HG02970 (cell line): ENCODE measurements around the gene CRYBG1.
A peak's percentile ranks its signal among the peaks of the same experiment; 100 is the strongest.

Source experiments
- ATAC-seq: cut with Tn5 transposase; IDR thresholded peaks from one replicate; pipeline ENCODE4 v1.9.1; 2021; ENCODE audit warnings: mild to moderate bottlenecking, moderate library complexity, moderate number of reproducible peaks; ENCODE audit not compliant: unreplicated experiment, low FRiP score

CRYBG1 gene

GRCh38 chr6:106360410-106360988 is at the start of gene CRYBG1:
Gene CRYBG1, plus strand, starts transcription at chr6:106360717. Its CDS starts 192 bp downstream, at chr6:106360909.
- peak; percentile 72 for ATAC-seq

- ATAC-seq = no peak
Measured at GRCh38 chr6:106315765-106316374, 44.6 kb upstream of the CRYBG1 start.

GRCh38 chr6:106316375-106316766 is 44.1 kb upstream of the CRYBG1 start:
- no peak for ATAC-seq

GRCh38 chr6:106318061-106318460 is 42.5 kb upstream of the CRYBG1 start:
- ATAC-seq = no peak

- ATAC-seq = no peak
Measured at GRCh38 chr6:106318851-106319250, 41.7 kb upstream of the CRYBG1 start.

GRCh38 chr6:106321940-106322339 is 38.6 kb upstream of the CRYBG1 start:
- no peak for ATAC-seq

GRCh38 chr6:106324726-106325335 is 35.7 kb upstream of the CRYBG1 start:
- ATAC-seq = no peak

- ATAC-seq = peak; percentile 98
Measured at GRCh38 chr6:106325336-106326178, 35.0 kb upstream of the CRYBG1 start, which contains the start of gene ATG5. Gene ATG5, minus strand, starts transcription at chr6:106325760. Its CDS starts 9,552 bp downstream, at chr6:106316208.

- ATAC-seq = no peak
Measured at GRCh38 chr6:106334646-106335448, 25.7 kb upstream of the CRYBG1 start.

GRCh38 chr6:106339334-106340029 is 21.0 kb upstream of the CRYBG1 start:
- ATAC-seq = no peak

GRCh38 chr6:106347219-106347618 is 13.3 kb upstream of the CRYBG1 start:
- no peak for ATAC-seq

- no peak for ATAC-seq
Measured at GRCh38 chr6:106356378-106356777, 4.1 kb upstream of the CRYBG1 start.

- peak; percentile 20 for ATAC-seq
Measured at GRCh38 chr6:106359959-106360409, 533 bp upstream of the CRYBG1 start.

GRCh38 chr6:106360989-106361430 is 493 bp downstream of the CRYBG1 start:
- no peak for ATAC-seq

- no peak for ATAC-seq
Measured at GRCh38 chr6:106363401-106364138, 3.1 kb downstream of the CRYBG1 start.

GRCh38 chr6:106369739-106370138 is 9.2 kb downstream of the CRYBG1 start:
- no peak for ATAC-seq

GRCh38 chr6:106370639-106371038 is 10.1 kb downstream of the CRYBG1 start:
- ATAC-seq = no peak

GRCh38 chr6:106372838-106373501 is 12.5 kb downstream of the CRYBG1 start:
- ATAC-seq = no peak
